HFF-Myc (cell line): ENCODE data around the gene ARL5C.
A peak's percentile ranks its signal among the peaks of the same experiment; 100 is the strongest.

ENCODE experiments used
- DNase-seq: peaks from one replicate; pipeline ENCODE4 v3.0.0-alpha.2; 2011; ENCODE audit warnings: low read depth; ENCODE audit errors: extremely low read depth
- H3K4me3 ChIP-seq: replicated peaks from 2 replicates; pipeline ENCODE4 v1.5.1; 2011; ENCODE audit warnings: low read depth, mild to moderate bottlenecking, control low read depth, low read length
- TF ChIP-seq, protein P1 (sequence below): IDR thresholded peaks from 2 replicates; pipeline ENCODE4 v1.5.1; 2012; ENCODE audit warnings: mild to moderate bottlenecking, low read depth, low read length, control low read depth; ENCODE audit errors: missing control alignments

Gene ARL5C

DNA sequence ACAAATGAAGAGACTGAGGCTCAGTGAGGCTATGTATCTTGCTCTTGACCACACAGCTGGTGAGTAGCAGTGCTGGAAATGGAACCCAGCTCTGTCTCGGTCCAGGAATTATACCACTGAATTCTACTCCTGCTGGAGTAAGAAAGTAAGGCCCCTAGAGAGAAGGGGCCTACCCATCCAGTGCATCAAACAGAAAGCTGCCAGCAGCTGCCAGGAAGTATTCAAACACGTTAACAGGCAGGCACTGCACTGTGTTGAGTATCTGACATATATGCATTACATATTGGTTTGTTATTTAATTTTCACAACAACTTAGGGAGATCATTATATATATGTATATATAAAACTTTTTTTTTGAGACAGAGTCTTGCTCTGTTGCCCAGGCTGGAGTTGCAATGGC lies 4.0 kb downstream of the ARL5C start:
- no peak overlapping the region for H3K4me3 ChIP-seq
- no peak for DNase-seq
- TF ChIP-seq, protein P1, sequence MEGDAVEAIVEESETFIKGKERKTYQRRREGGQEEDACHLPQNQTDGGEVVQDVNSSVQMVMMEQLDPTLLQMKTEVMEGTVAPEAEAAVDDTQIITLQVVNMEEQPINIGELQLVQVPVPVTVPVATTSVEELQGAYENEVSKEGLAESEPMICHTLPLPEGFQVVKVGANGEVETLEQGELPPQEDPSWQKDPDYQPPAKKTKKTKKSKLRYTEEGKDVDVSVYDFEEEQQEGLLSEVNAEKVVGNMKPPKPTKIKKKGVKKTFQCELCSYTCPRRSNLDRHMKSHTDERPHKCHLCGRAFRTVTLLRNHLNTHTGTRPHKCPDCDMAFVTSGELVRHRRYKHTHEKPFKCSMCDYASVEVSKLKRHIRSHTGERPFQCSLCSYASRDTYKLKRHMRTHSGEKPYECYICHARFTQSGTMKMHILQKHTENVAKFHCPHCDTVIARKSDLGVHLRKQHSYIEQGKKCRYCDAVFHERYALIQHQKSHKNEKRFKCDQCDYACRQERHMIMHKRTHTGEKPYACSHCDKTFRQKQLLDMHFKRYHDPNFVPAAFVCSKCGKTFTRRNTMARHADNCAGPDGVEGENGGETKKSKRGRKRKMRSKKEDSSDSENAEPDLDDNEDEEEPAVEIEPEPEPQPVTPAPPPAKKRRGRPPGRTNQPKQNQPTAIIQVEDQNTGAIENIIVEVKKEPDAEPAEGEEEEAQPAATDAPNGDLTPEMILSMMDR, result no peak

DNA sequence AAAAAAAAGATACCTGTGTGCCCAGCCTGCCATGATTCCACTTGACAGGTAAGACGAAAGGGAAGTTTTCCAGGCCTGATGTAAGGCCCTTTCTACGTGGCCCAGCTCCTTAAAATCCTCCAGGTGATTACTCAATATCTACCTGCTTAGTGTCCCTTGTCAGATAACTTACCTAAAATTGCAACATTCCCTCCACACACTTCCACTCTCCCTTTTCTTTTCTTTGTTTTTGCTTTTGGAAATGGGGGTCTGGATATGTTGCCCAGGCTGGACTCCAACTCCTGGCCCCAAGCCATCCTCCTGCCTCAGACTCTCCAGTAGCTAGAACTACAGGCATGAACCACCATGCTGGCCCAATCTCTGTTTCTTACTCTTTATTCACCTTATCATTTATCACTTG lies 7.3 kb downstream of the ARL5C start:
- no peak overlapping the region for H3K4me3 ChIP-seq
- TF ChIP-seq, protein P1, result no peak
- no peak for DNase-seq

DNA sequence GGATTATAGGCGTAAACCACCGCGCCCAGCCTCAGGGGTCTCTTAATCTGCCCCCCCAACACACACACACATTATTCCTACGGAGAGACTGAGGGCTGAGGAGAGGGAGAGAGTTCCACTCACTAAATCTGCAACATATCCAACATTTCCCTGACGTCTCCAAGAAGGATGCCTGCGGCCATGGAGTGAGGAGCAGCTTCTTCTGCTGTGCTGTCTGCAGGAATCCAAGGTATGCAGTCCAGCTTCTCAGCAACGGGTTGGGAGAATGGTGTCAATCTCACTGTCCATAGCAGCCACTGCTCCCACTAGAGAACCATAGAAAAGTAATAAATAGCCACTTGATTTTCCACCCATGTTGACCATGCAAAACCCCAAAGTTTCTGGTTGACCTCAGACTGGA lies 9.5 kb downstream of the ARL5C start:
- TF ChIP-seq, protein P1, result no peak
- DNase-seq, result no peak
- no peak overlapping the region for H3K4me3 ChIP-seq

DNA sequence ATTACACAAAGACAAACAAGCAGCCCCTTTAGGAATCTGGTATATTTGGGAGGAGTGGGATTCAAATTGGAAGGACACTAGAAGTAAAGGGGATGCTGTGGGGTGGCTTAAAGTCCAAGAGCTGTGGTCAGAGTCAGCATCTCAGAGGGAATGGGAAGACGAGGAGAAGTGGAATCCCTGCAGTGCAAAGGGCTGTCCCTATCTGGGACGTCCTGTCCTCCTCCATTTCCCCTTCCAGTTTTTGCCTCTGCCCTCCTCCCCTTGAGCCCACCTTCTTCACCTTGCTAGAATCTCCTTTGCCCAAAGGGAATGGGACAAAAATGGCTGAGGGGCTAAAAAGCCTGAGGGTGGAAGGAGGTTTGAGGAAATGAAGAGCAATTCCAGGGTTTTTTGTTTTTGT lies 10.3 kb downstream of the ARL5C start:
- TF ChIP-seq, protein P1, result no peak
- H3K4me3 ChIP-seq, result no peak overlapping the region
- no peak for DNase-seq

DNA sequence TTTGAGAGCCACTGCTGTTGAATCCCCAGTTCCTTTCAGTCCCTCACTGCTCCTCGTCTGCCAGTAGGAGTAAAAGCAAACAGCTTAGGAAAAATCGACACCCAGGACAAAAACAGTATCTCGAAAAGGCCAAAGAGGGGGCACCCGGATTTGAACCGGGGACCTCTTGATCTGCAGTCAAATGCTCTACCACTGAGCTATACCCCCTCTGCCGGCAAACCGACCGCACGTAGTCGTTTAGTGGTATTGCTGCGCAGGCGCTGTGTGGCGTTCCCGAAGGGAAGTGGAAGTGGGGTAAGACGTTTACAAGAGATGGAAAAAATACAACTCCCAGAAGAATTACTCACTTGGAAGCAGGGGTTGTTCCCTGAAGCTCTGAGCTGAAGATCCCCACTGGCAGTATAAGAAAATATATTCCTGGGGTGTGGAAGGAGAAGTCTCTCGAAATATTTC lies 12.3 kb downstream of the ARL5C start:
- TF ChIP-seq, protein P1, result peak; percentile 17
- H3K4me3 ChIP-seq, result peak overlapping the region; percentile 94
- DNase-seq, result peak; percentile 65

GRCh38 chr17:39151943-39152818 lies 13.8 kb downstream of the ARL5C start:
- H3K4me3 ChIP-seq, result peak overlapping the region; percentile 94
- TF ChIP-seq, protein P1, result no peak
- no peak for DNase-seq
